RWPE2 (cell line): ENCODE data around the gene RNF220.
A peak's percentile ranks its signal among the peaks of the same experiment; 100 is the strongest.

Source experiments
- ATAC-seq: fragments of 200-7000 bp; cut with Tn5 transposase; 3 replicates; pipeline ENCODE4 v1.9.1; 2021; ENCODE audit warnings: low read depth
- DNase-seq: peaks from one replicate; pipeline ENCODE4 v3.0.0-alpha.2; 2020; ENCODE audit warnings: low spot score
- H3K27ac ChIP-seq: fragments of 450-650 bp; 2 replicates; pipeline ENCODE4 v1.5.1; 2017; ENCODE audit warnings: mild to moderate bottlenecking; ENCODE audit not compliant: poor library complexity, severe bottlenecking
- H3K27me3 ChIP-seq: fragments of 250-450 bp; sonication (Bioruptor Pico); 2 replicates; pipeline ENCODE4 v1.5.1; 2021; ENCODE audit warnings: mild to moderate bottlenecking, moderate library complexity; ENCODE audit not compliant: insufficient read depth, poor library complexity, severe bottlenecking
- H3K36me3 ChIP-seq: fragments of 250-450 bp; sonication (Bioruptor Pico); 2 replicates; pipeline ENCODE4 v1.5.1; 2020; ENCODE audit warnings: low read depth, mild to moderate bottlenecking, moderate library complexity
- H3K4me1 ChIP-seq: fragments of 250-450 bp; sonication (Bioruptor Pico); 2 replicates; pipeline ENCODE4 v1.5.1; 2021; ENCODE audit warnings: mild to moderate bottlenecking, moderate library complexity; ENCODE audit not compliant: insufficient read depth, poor library complexity, severe bottlenecking
- H3K4me3 ChIP-seq: fragments of 250-450 bp; sonication (Bioruptor Pico); 2 replicates; pipeline ENCODE4 v1.5.1; 2021; ENCODE audit warnings: mild to moderate bottlenecking, moderate library complexity; ENCODE audit not compliant: severe bottlenecking
- H3K9me3 ChIP-seq: fragments of 250-450 bp; sonication (Bioruptor Pico); 2 replicates; pipeline ENCODE4 v1.5.1; 2021; ENCODE audit warnings: mild to moderate bottlenecking, moderate library complexity; ENCODE audit not compliant: severe bottlenecking
- CTCF ChIP-seq: fragments of 450-650 bp; IDR thresholded peaks from one replicate; pipeline ENCODE4 v1.5.1; 2017; ENCODE audit warnings: mild to moderate bottlenecking, moderate library complexity; ENCODE audit not compliant: poor library complexity, severe bottlenecking

RNF220 gene

GRCh38 chr1:44620072-44620471 is 215.0 kb downstream of the RNF220 start:
- Histone ChIP-seq H3K27me3 (no peaks in the 10 kb centered on the region), H3K4me1 (no peaks in the 10 kb centered on the region), H3K4me3 (no peak overlapping the region), H3K9me3 (no peaks in the 10 kb centered on the region), H3K27ac (no peak overlapping the region), H3K36me3 (no peaks in the 10 kb centered on the region)
- DNase-seq (no peak), ATAC-seq (no peak)
- TF ChIP-seq CTCF = no peak

- DNase-seq (no peak), ATAC-seq (no peak)
- TF ChIP-seq CTCF = no peak
- Histone ChIP-seq H3K36me3 (no peaks in the 10 kb centered on the region), H3K4me1 (no peaks in the 10 kb centered on the region), H3K4me3 (no peak overlapping the region), H3K27me3 (no peaks in the 10 kb centered on the region), H3K9me3 (no peaks in the 10 kb centered on the region), H3K27ac (no peak overlapping the region)
Observed at GRCh38 chr1:44621841-44622286, 216.8 kb downstream of the RNF220 start.

GRCh38 chr1:44624268-44624901 is 219.3 kb downstream of the RNF220 start:
- Histone ChIP-seq H3K4me1 (peaks cover 2% of the 10 kb centered on the region), H3K36me3 (no peaks in the 10 kb centered on the region), H3K27ac (no peak overlapping the region), H3K4me3 (no peak overlapping the region), H3K27me3 (no peaks in the 10 kb centered on the region), H3K9me3 (no peaks in the 10 kb centered on the region)
- ATAC-seq (no peak), DNase-seq (no peak)
- TF ChIP-seq CTCF = no peak

- H3K4me1 ChIP-seq = peaks cover 5% of the 10 kb centered on the region
- H3K4me3 ChIP-seq = no peak overlapping the region
- H3K27me3 ChIP-seq = no peaks in the 10 kb centered on the region
- no peak for TF ChIP-seq CTCF
- H3K36me3 ChIP-seq = no peaks in the 10 kb centered on the region
- no peaks in the 10 kb centered on the region for H3K9me3 ChIP-seq
- no peak for DNase-seq
- H3K27ac ChIP-seq = no peak overlapping the region
- ATAC-seq = no peak
Observed at GRCh38 chr1:44625348-44625747, 220.3 kb downstream of the RNF220 start.

- TF ChIP-seq CTCF = no peak
- no peak overlapping the region for H3K4me3 ChIP-seq
- H3K27me3 ChIP-seq = no peaks in the 10 kb centered on the region
- ATAC-seq (no peak), DNase-seq (no peak)
- H3K9me3 ChIP-seq = no peaks in the 10 kb centered on the region
- H3K36me3 ChIP-seq = peaks cover 18% of the 10 kb centered on the region
- H3K27ac ChIP-seq = peak overlapping the region; percentile 46
- H3K4me1 ChIP-seq = peaks cover 11% of the 10 kb centered on the region
Observed at GRCh38 chr1:44628962-44629756, 224.1 kb downstream of the RNF220 start.
